HG03045 (cell line): ENCODE measurements around the gene RGL1.
A peak's percentile ranks its signal among the peaks of the same experiment; 100 is the strongest.
"Not testable (repeated sequence)": the region's sequence is repeated elsewhere in the genome, so short reads cannot be mapped to it uniquely, and the experiment has no call there.

Source experiments
- ATAC-seq: cut with Tn5 transposase; IDR thresholded peaks from one replicate; pipeline ENCODE4 v1.9.1; 2021; ENCODE audit warnings: mild to moderate bottlenecking, moderate library complexity; ENCODE audit not compliant: unreplicated experiment

RGL1 gene

GRCh38 chr1:183804916-183805841 lies at the start of gene RGL1:
Gene RGL1, plus strand, starts transcription at chr1:183805120. Its CDS starts 178 bp downstream, at chr1:183805298.
- ATAC-seq: peak; percentile 73

GRCh38 chr1:183756326-183756725 lies 48.6 kb upstream of the RGL1 start:
- no peak for ATAC-seq

- ATAC-seq: no peak
Observed at GRCh38 chr1:183757061-183757460, 47.9 kb upstream of the RGL1 start.

GRCh38 chr1:183758913-183759312 lies 46.0 kb upstream of the RGL1 start:
- no peak for ATAC-seq

GRCh38 chr1:183760661-183761060 lies 44.3 kb upstream of the RGL1 start:
- no peak for ATAC-seq

DNA sequence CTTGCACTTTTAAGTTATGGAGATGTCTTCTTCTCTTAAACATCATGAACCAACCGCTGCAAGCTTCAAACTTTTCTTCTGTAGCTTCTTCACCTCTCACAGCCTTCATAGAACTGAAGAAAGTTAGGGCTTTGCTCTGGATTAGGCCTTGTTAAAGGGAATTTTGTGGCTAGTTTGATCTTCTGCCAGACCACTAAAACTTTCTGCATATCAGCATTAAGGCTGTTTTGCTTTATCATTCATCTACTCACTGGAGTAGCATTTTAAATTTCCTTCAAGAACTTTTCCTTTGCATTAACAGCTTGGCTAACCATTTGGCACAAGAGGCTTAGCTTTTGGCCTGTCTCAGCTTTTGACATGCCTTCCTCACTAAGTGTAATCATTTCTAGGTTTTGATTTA lies 43.0 kb upstream of the RGL1 start:
- ATAC-seq: no peak

DNA sequence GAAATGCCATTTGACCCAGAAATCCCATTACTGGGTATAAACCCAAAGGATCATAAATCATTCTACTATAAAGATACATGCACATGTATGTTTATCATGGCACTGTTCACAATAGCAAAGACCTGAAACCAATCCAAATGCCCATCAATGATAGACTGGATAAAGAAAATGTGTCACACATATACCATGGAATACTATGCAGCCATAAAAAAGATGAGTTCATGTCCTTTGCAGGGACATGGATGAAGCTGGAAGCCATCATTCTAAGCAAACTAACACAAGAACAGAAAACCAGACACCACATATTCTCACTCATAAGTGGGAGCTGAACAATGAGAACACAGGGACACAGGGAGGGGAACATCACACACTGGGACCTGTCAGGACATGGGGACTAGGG lies 42.1 kb upstream of the RGL1 start:
- not testable (repeated sequence) for ATAC-seq

GRCh38 chr1:183764981-183765380 lies 39.9 kb upstream of the RGL1 start:
- no peak for ATAC-seq

GRCh38 chr1:183769956-183770815 lies 34.7 kb upstream of the RGL1 start:
- ATAC-seq: no peak

GRCh38 chr1:183770816-183771128 lies 34.1 kb upstream of the RGL1 start:
- no peak for ATAC-seq

DNA sequence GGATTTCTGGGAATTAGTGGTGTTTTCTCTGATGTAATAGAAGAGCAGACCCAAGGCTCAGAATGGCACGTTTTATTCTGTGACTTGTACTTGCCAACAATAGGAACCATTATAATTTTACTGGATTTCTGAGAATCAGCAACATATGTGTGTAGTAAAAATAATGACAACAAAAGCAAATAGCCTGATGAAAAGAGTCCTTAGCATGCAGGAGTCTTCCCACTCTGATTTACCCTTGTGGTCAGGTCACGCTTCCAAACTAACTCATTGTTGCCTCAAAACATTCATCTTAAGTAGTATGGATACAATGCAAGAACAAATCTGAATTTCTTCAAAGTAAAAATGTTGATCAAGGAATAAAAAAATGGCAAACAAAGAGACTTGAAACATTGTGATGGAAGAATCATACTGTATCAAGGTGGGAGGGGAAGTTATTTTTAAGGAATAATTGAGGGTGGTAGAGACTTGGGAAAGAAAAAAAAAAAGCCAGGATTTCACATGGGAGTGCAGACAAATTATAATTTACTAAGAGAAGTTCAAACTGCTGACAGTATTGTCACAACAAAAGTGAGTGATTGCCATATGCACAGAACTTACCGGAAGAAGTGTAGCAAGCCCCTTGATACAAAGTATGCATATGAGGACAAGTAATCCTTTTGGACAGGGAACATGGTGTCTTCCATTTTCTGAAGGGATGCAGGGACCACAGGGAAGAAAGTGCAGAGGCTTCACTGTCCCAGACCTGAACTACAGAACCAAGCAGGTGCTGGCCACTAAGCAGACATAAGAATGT lies 31.2 kb upstream of the RGL1 start:
- ATAC-seq: no peak

DNA sequence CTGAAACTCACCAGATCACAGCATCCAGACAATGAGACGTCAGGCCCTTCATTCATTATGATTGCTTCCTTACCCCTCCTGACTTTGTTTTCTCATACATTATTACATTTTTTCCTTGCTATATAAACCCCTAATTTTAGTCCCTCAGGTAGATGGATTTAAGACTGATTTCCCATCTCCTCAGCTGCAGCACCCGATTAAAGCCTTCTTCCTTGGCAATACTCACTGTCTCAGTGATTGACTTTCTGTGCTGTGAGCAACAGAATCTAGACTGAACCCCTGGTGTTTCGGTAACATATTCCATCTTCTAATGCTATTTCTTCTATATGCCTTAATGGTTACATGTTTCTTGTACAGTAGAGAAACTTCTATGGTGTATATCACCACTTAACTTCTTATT lies 30.0 kb upstream of the RGL1 start:
- ATAC-seq: no peak

GRCh38 chr1:183776731-183777130 lies 28.2 kb upstream of the RGL1 start:
- ATAC-seq: no peak

GRCh38 chr1:183777328-183777727 lies 27.6 kb upstream of the RGL1 start:
- no peak for ATAC-seq

- no peak for ATAC-seq
Observed at GRCh38 chr1:183778045-183778444, 26.9 kb upstream of the RGL1 start.

DNA sequence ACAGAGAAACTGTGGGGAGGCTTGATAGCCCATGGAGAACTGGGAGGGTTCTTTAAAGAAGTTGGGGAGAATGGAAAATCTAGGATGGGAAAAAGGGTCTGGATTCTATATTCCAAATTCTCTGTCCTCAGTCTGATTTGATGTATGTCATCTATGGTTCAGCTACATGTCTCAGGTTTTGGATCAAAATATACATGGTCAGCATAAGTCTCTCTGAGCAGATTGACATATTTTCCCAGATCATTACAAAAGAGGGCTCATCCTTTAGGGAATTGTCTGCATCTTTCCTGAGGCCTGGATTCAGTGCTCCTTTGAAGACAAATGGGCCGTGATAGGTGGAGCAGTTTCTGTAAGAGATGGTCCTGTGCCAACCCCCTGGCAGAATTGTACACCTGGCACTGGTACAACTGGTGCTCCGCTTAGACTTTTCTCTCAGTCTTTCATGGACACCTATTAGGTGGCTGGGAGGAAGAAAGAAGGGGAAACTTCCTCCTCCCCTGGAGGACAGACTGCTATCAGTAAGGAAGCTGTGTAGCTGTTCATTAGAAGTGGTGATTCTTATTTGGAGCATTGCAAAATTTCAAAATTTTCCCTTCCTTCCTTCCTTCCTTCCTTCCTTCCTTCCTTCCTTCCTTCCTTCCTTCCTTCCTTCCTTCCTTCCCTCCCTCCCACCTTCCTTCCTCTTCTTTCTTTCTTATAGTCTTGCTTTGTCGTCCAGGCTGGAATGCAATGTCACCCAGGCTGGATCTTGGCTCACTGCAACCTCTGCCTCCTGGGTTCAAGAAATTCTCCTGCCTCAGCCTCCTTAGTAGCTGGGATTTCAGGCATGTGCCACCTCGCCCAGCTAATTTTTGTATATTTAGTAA lies 26.1 kb upstream of the RGL1 start:
- no peak for ATAC-seq

DNA sequence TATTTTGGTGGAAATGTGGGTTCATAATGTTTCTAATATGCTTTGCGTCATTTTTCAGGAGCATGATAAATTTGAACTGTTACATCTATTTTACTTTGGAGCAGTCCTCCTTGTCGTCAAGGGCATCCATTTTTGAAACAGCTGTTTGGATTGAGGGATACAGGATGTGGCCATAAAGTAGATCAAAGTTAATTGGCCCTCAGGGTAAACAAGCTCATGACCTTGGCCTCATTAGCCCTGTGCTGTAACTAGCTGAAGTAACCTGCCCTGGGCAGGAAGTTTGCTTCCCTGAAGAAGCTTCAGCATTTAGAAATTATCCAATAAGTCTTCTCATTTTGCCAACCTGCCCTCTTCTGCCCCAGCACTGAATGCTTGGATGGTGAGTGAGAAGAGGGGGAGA lies 24.8 kb upstream of the RGL1 start:
- no peak for ATAC-seq

DNA sequence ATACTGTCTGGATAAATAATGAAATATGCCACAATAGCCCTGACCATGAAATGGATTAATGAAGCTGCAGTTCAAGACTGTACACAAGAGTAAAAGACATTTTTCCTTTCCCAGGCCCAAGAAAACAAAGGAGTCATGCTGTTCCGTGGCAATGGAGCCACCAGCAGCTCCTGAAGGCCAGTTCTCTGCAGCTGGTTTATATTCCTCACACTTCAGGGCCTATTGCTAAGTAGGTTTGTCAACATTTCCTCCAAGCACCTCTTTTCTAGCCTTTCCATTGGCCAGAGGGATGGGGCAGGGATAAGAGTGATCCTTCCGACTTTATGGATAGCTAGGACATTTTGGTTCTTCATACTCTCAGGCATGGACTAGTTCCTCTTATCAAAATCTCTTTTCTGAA lies 24.2 kb upstream of the RGL1 start:
- ATAC-seq: no peak

DNA sequence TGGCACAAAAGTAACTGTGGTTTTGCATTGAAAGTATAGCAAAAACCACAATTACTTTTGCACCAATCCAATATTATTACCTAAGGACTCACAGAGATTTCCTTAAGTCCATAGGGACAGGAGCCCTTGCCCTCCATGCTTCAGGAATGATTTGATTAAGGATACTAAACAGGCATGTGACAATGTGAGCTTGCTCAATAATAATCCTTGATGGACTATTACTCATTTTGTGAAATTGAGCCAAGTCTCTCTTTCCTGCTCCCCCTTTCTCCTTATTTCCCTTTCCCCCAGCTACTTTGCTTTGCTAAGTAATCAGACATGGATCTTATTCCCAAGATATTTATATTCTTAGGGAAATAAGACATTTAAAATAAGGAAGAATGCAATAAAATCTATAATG lies 21.6 kb upstream of the RGL1 start:
- no peak for ATAC-seq
